ENCODE measurements around the gene RTN4RL1.

DNA sequence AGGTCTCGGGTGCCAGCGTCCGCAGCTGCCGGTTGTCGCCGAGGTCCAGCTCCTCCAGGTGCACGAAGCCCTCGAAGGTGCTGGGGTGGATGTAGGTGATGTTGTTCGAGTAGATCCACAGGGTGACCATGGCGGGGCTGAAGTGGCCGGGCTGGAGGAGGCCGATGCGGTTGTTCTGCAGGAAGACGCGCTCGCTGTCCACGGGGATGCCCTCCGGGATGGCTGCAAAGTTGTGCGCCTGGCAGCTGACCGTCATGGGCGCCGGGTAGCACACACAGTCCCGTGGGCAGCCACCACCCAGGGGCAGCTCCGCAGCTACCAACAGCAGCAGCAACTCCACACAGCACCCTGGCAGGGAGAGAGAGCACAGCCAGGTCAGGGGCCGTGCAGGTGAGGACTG, 87.7 kb downstream of the RTN4RL1 start:
- no peak for TF ChIP-seq POLR2A (IDR thresholded peaks at IDR 0.05)
- TF ChIP-seq, protein P1, sequence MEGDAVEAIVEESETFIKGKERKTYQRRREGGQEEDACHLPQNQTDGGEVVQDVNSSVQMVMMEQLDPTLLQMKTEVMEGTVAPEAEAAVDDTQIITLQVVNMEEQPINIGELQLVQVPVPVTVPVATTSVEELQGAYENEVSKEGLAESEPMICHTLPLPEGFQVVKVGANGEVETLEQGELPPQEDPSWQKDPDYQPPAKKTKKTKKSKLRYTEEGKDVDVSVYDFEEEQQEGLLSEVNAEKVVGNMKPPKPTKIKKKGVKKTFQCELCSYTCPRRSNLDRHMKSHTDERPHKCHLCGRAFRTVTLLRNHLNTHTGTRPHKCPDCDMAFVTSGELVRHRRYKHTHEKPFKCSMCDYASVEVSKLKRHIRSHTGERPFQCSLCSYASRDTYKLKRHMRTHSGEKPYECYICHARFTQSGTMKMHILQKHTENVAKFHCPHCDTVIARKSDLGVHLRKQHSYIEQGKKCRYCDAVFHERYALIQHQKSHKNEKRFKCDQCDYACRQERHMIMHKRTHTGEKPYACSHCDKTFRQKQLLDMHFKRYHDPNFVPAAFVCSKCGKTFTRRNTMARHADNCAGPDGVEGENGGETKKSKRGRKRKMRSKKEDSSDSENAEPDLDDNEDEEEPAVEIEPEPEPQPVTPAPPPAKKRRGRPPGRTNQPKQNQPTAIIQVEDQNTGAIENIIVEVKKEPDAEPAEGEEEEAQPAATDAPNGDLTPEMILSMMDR (IDR thresholded peaks at IDR 0.05) = no peak
- no peak for TF ChIP-seq EP300 (IDR thresholded peaks at IDR 0.05)

Measured in suprapubic skin (tissue), 3 donors.